ENCODE results near the gene AMT. TPM values are rescaled to one million over a fixed set of nuclear protein-coding genes. Genes with fewer than 3 reads are reported as not detected.

AMT gene
- total and polyA plus RNA-seq, 5 donors from 2014 or later: 0.29 to 13.3 (median 0.63) TPM

- peak overlapping the region; percentile 70 for H3K4me3 ChIP-seq (ENCODE audit: low read depth, low read length)
- H3K9me3 ChIP-seq (ENCODE audit: control insufficient read depth in 2 of 2, low read length in 2 of 2): no peaks in the 10 kb centered on the region
- Mint-ChIP-seq H3K9me3 (no peaks in the 10 kb centered on the region), H3K4me1 (peaks cover 10 to 81% (median 43%) of the 10 kb centered on the region in 4 donors), H3K27me3 (no peaks in the 10 kb centered on the region), H3K27ac (peak overlapping the region; percentile 92 to 98 (median 98)), H3K4me3 (peak overlapping the region; percentile 80 to 87 (median 83)), H3K36me3 (peaks cover 20% of the 10 kb centered on the region)
- peaks cover 5% of the 10 kb centered on the region for H3K36me3 ChIP-seq (ENCODE audit: control insufficient read depth, insufficient read depth, low read length)
- peak overlapping the region; percentile 94 for H3K27ac ChIP-seq (ENCODE audit: insufficient read depth, low read length, poor library complexity, severe bottlenecking)
- ATAC-seq (ENCODE audit: low read depth in 2 of 2): no peak
- H3K4me1 ChIP-seq (ENCODE audit: control insufficient read depth, insufficient read depth, low read length, poor library complexity, severe bottlenecking): peaks cover 53% of the 10 kb centered on the region
- no peak for DNase-seq
- no peaks in the 10 kb centered on the region for H3K27me3 ChIP-seq (ENCODE audit: control insufficient read depth, insufficient read depth, low read length)
Measured at GRCh38 chr3:49416867-49417266, 5.4 kb downstream of the AMT start.

GRCh38 chr3:49415931-49416601 is 6.2 kb downstream of the AMT start:
- Histone ChIP-seq H3K4me3 (ENCODE audit: low read depth, low read length) (peak overlapping the region; percentile 70), H3K36me3 (ENCODE audit: control insufficient read depth, insufficient read depth, low read length) (peaks cover 5% of the 10 kb centered on the region), H3K9me3 (ENCODE audit: control insufficient read depth in 2 of 2, low read length in 2 of 2) (no peaks in the 10 kb centered on the region), H3K4me1 (ENCODE audit: control insufficient read depth, insufficient read depth, low read length, poor library complexity, severe bottlenecking) (peaks cover 53% of the 10 kb centered on the region), H3K27me3 (ENCODE audit: control insufficient read depth, insufficient read depth, low read length) (no peaks in the 10 kb centered on the region), H3K27ac (ENCODE audit: insufficient read depth, low read length, poor library complexity, severe bottlenecking) (peak overlapping the region; percentile 94)
- ATAC-seq (ENCODE audit: low read depth in 2 of 2) (peak; percentile 17 to 28), DNase-seq (peak; percentile 66 to 88 (median 67))
- H3K36me3 Mint-ChIP-seq: peaks cover 20% of the 10 kb centered on the region
- H3K4me3 Mint-ChIP-seq: peak overlapping the region; percentile 80 to 87 (median 83)
- peaks cover 10 to 80% (median 40%) of the 10 kb centered on the region in 4 donors for H3K4me1 Mint-ChIP-seq
- H3K9me3 Mint-ChIP-seq: no peaks in the 10 kb centered on the region
- H3K27me3 Mint-ChIP-seq: no peaks in the 10 kb centered on the region
- peak overlapping the region; percentile 92 to 98 (median 98) for H3K27ac Mint-ChIP-seq

GRCh38 chr3:49414753-49415152 is 7.5 kb downstream of the AMT start:
- DNase-seq: no peak
- no peak for ATAC-seq (ENCODE audit: low read depth in 2 of 2)
- no peaks in the 10 kb centered on the region for H3K9me3 ChIP-seq (ENCODE audit: control insufficient read depth in 2 of 2, low read length in 2 of 2)
- no peak overlapping the region for H3K4me3 ChIP-seq (ENCODE audit: low read depth, low read length)
- H3K4me3 Mint-ChIP-seq: peak overlapping the region in 3 of 4 donors; percentile 53 to 83 (median 56)
- H3K27ac ChIP-seq (ENCODE audit: insufficient read depth, low read length, poor library complexity, severe bottlenecking): peak overlapping the region; percentile 94
- peaks cover 65% of the 10 kb centered on the region for H3K4me1 ChIP-seq (ENCODE audit: control insufficient read depth, insufficient read depth, low read length, poor library complexity, severe bottlenecking)
- H3K27ac Mint-ChIP-seq: peak overlapping the region; percentile 52 to 98 (median 69)
- peaks cover 16% of the 10 kb centered on the region for H3K36me3 Mint-ChIP-seq
- peaks cover 5% of the 10 kb centered on the region for H3K36me3 ChIP-seq (ENCODE audit: control insufficient read depth, insufficient read depth, low read length)
- H3K27me3 ChIP-seq (ENCODE audit: control insufficient read depth, insufficient read depth, low read length): no peaks in the 10 kb centered on the region
- no peaks in the 10 kb centered on the region for H3K27me3 Mint-ChIP-seq
- no peaks in the 10 kb centered on the region for H3K9me3 Mint-ChIP-seq
- H3K4me1 Mint-ChIP-seq: peaks cover 19 to 83% (median 48%) of the 10 kb centered on the region in 4 donors

GRCh38 chr3:49413338-49413734 is 8.9 kb downstream of the AMT start:
- peaks cover 16% of the 10 kb centered on the region for H3K36me3 Mint-ChIP-seq

GRCh38 chr3:49412632-49413337 is 9.5 kb downstream of the AMT start:
- Histone ChIP-seq H3K9me3 (ENCODE audit: control insufficient read depth in 2 of 2, low read length in 2 of 2) (no peaks in the 10 kb centered on the region), H3K4me3 (ENCODE audit: low read depth, low read length) (peak overlapping the region; percentile 92), H3K36me3 (ENCODE audit: control insufficient read depth, insufficient read depth, low read length) (peaks cover 2% of the 10 kb centered on the region), H3K27me3 (ENCODE audit: control insufficient read depth, insufficient read depth, low read length) (no peaks in the 10 kb centered on the region), H3K4me1 (ENCODE audit: control insufficient read depth, insufficient read depth, low read length, poor library complexity, severe bottlenecking) (peaks cover 73% of the 10 kb centered on the region), H3K27ac (ENCODE audit: insufficient read depth, low read length, poor library complexity, severe bottlenecking) (peak overlapping the region; percentile 92)
- DNase-seq (no peak), ATAC-seq (ENCODE audit: low read depth in 2 of 2) (no peak)
- H3K4me3 Mint-ChIP-seq: peak overlapping the region; percentile 86 to 96 (median 91)
- H3K27ac Mint-ChIP-seq: peak overlapping the region; percentile 92 to 96 (median 93)
- H3K36me3 Mint-ChIP-seq: peaks cover 16% of the 10 kb centered on the region
- H3K4me1 Mint-ChIP-seq: peaks cover 30 to 79% (median 52%) of the 10 kb centered on the region in 4 donors
- no peaks in the 10 kb centered on the region for H3K9me3 Mint-ChIP-seq
- H3K27me3 Mint-ChIP-seq: no peaks in the 10 kb centered on the region

More at GRCh38 chr3:49413338-49413734, 8.9 kb downstream of the AMT start:
- H3K27ac ChIP-seq (ENCODE audit: insufficient read depth, low read length, poor library complexity, severe bottlenecking): peak overlapping the region; percentile 92
- H3K4me1 ChIP-seq (ENCODE audit: control insufficient read depth, insufficient read depth, low read length, poor library complexity, severe bottlenecking): peaks cover 73% of the 10 kb centered on the region
- ATAC-seq (ENCODE audit: low read depth in 2 of 2) (no peak), DNase-seq (no peak)
- no peaks in the 10 kb centered on the region for H3K9me3 ChIP-seq (ENCODE audit: control insufficient read depth in 2 of 2, low read length in 2 of 2)
- no peaks in the 10 kb centered on the region for H3K9me3 Mint-ChIP-seq
- H3K4me3 ChIP-seq (ENCODE audit: low read depth, low read length): peak overlapping the region; percentile 92
- peak overlapping the region in 2 of 3 donors; percentile 92 to 96 for H3K27ac Mint-ChIP-seq
- H3K27me3 Mint-ChIP-seq: no peaks in the 10 kb centered on the region
- H3K4me1 Mint-ChIP-seq: peaks cover 26 to 80% (median 52%) of the 10 kb centered on the region in 4 donors
- H3K4me3 Mint-ChIP-seq: peak overlapping the region; percentile 71 to 96 (median 90)
- peaks cover 2% of the 10 kb centered on the region for H3K36me3 ChIP-seq (ENCODE audit: control insufficient read depth, insufficient read depth, low read length)
- H3K27me3 ChIP-seq (ENCODE audit: control insufficient read depth, insufficient read depth, low read length): no peaks in the 10 kb centered on the region

GRCh38 chr3:49411968-49412631 is 10.2 kb downstream of the AMT start, which contains the start of the genes RHOA and TCTA:
RHOA (minus strand) TSS chr3:49411976; CDS start chr3:49375589, 36,387 bp downstream.
TCTA (plus strand) TSS chr3:49412423; CDS start chr3:49412427, 4 bp downstream.
- peak within 1 kb of the TSS; percentile 86 to 97 (median 95) for H3K4me3 Mint-ChIP-seq

GRCh38 chr3:49411535-49411967 is 10.7 kb downstream of the AMT start:
- H3K27me3 Mint-ChIP-seq: no peaks in the 10 kb centered on the region
- Histone ChIP-seq H3K4me3 (ENCODE audit: low read depth, low read length) (peak overlapping the region; percentile 19), H3K27ac (ENCODE audit: insufficient read depth, low read length, poor library complexity, severe bottlenecking) (peak overlapping the region; percentile 92), H3K27me3 (ENCODE audit: control insufficient read depth, insufficient read depth, low read length) (no peaks in the 10 kb centered on the region), H3K36me3 (ENCODE audit: control insufficient read depth, insufficient read depth, low read length) (peaks cover 2% of the 10 kb centered on the region), H3K9me3 (ENCODE audit: control insufficient read depth in 2 of 2, low read length in 2 of 2) (no peaks in the 10 kb centered on the region), H3K4me1 (ENCODE audit: control insufficient read depth, insufficient read depth, low read length, poor library complexity, severe bottlenecking) (peaks cover 72% of the 10 kb centered on the region)
- H3K4me1 Mint-ChIP-seq: peaks cover 39 to 78% (median 55%) of the 10 kb centered on the region in 4 donors
- H3K9me3 Mint-ChIP-seq: no peaks in the 10 kb centered on the region
- H3K36me3 Mint-ChIP-seq: peaks cover 16% of the 10 kb centered on the region
- peak overlapping the region; percentile 86 to 97 (median 95) for H3K4me3 Mint-ChIP-seq
- peak; percentile 5 to 9 for ATAC-seq (ENCODE audit: low read depth in 2 of 2)
- DNase-seq: peak in 2 of 3 donors; percentile 55 to 62
- H3K27ac Mint-ChIP-seq: peak overlapping the region in 2 of 3 donors; percentile 96

More at GRCh38 chr3:49411968-49412631, 10.2 kb downstream of the AMT start, which contains the start of the genes RHOA and TCTA:
- Mint-ChIP-seq H3K4me1 (peaks cover 34 to 79% (median 54%) of the 10 kb centered on the region in 4 donors), H3K36me3 (peaks cover 16% of the 10 kb centered on the region), H3K9me3 (no peaks in the 10 kb centered on the region), H3K27ac (peak within 1 kb of the TSS; percentile 95 to 96 (median 96)), H3K27me3 (no peaks in the 10 kb centered on the region)
- peak within 1 kb of the TSS; percentile 95 for H3K4me3 ChIP-seq (ENCODE audit: low read depth, low read length)
- DNase-seq: peak; percentile 98 to 100 (median 100)
- H3K9me3 ChIP-seq (ENCODE audit: control insufficient read depth in 2 of 2, low read length in 2 of 2): no peaks in the 10 kb centered on the region
- peaks cover 2% of the 10 kb centered on the region for H3K36me3 ChIP-seq (ENCODE audit: control insufficient read depth, insufficient read depth, low read length)
- H3K27ac ChIP-seq (ENCODE audit: insufficient read depth, low read length, poor library complexity, severe bottlenecking): peak within 1 kb of the TSS; percentile 92
- H3K27me3 ChIP-seq (ENCODE audit: control insufficient read depth, insufficient read depth, low read length): no peaks in the 10 kb centered on the region
- peak; percentile 90 for ATAC-seq (ENCODE audit: low read depth in 2 of 2)
- H3K4me1 ChIP-seq (ENCODE audit: control insufficient read depth, insufficient read depth, low read length, poor library complexity, severe bottlenecking): peaks cover 73% of the 10 kb centered on the region
